ENCODE data around the gene NOL4. TPM values are rescaled to one million over a fixed set of nuclear protein-coding genes. Genes with fewer than 3 reads are reported as not detected.

NOL4 gene
- polyA plus RNA-seq, 1 donor = 6.5 TPM

DNA sequence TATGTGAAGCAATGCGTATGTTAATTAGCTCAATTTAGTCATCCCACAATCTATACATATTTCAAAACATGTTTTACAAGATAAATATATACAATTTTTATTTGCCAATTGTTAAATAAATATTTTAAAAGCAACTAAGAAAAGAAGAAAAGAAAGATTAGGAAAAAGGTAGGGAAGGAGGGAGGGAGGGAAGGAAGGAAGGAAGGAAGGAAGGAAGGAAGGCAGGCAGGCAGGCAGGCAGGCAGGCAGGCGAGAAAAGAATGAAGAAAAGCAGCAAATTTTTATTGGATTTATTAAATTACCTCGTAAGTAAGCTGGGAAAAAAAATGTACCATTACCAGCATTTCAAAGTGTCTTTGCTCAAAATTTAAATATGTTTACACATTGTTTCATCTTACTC, 30.5 kb downstream of the NOL4 start:
- no peak for DNase-seq
- Histone ChIP-seq H3K4me3 (ENCODE audit: low read length) (no peak overlapping the region), H3K9me3 (ENCODE audit: control insufficient read depth, low read depth, low read length) (peaks cover 2% of the 10 kb centered on the region), H3K4me1 (ENCODE audit: control insufficient read depth, insufficient read depth, low read length) (no peaks in the 10 kb centered on the region), H3K27ac (ENCODE audit: low read length) (no peak overlapping the region), H3K36me3 (ENCODE audit: control insufficient read depth, insufficient read depth, low read length) (no peaks in the 10 kb centered on the region), H3K27me3 (ENCODE audit: control insufficient read depth, insufficient read depth, low read length) (no peaks in the 10 kb centered on the region)
- WGBS (ENCODE audit: insufficient coverage, low lambda C conversion rate) = 95% methylated on average over 3 of the region's 3 CpGs

DNA sequence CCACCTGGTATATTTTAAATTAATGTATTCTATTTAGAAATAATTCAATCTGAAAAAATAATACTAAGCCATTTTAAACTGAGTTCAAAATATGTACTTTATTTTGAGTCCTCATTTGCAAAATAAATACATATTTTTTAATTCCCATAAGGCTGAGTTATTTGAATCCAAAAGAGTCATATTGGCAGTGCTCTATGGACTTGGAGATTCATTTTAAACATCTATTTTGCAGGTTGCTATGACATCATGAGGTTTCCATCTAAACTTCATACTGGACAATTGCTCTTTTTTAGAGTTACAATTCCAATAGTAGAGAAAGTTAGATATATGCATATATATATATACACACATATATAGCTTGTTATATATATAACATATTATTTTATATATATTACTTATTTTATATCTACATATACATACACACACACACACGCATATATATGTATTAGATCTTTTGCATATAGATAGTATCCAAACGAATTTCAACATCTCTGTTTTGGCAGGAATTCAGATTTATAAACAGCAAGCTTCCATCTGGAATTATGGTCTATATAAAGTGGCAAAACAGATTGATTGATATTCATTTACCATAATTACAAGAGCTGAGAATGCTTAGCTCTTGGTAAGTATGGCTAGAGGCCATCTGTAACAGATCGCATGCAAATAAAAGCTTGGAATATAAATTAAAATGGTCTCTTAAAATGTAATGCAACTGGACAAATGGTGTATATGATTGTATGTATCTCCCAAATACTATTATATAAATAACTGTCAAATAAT, 34.9 kb downstream of the NOL4 start:
- Histone ChIP-seq H3K9me3 (ENCODE audit: control insufficient read depth, low read depth, low read length) (peaks cover 2% of the 10 kb centered on the region), H3K36me3 (ENCODE audit: control insufficient read depth, insufficient read depth, low read length) (no peaks in the 10 kb centered on the region), H3K4me1 (ENCODE audit: control insufficient read depth, insufficient read depth, low read length) (no peaks in the 10 kb centered on the region), H3K27me3 (ENCODE audit: control insufficient read depth, insufficient read depth, low read length) (no peaks in the 10 kb centered on the region), H3K4me3 (ENCODE audit: low read length) (no peak overlapping the region), H3K27ac (ENCODE audit: low read length) (no peak overlapping the region)
- DNase-seq = no peak
- WGBS (ENCODE audit: insufficient coverage, low lambda C conversion rate) = 63% methylated on average over 3 of the region's 3 CpGs

All from large intestine (tissue), 3 donors.